ENCODE results near the gene MIEN1. TPM values are rescaled to one million over a fixed set of nuclear protein-coding genes. Genes with fewer than 3 reads are reported as not detected.
"Not testable (repeated sequence)": the region's sequence is repeated elsewhere in the genome, so short reads cannot be mapped to it uniquely, and the experiment has no call there.

The MIEN1 gene
- polyA plus RNA-seq, 3 donors from 2014 or later = 181 to 197 (median 181) TPM

DNA sequence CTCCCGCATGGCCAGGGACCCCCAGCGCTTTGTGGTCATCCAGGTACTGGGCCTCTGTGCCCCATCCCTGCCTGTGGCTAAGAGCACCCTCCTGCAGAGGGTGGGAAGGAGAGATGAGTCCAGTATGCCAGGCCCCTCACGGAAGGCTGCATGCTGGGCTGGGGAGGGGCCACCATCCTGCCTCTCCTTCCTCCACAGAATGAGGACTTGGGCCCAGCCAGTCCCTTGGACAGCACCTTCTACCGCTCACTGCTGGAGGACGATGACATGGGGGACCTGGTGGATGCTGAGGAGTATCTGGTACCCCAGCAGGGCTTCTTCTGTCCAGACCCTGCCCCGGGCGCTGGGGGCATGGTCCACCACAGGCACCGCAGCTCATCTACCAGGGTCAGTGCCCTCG lies 3.7 kb downstream of the MIEN1 start:
- Mint-ChIP-seq H3K4me3 (no peak overlapping the region), H3K9me3 (peaks cover 0 to 1% (median 0%) of the 10 kb centered on the region in 6 donors), H3K4me1 (peaks cover 20 to 25% of the 10 kb centered on the region in 2 donors), H3K27me3 (ENCODE audit: low read depth in 3 of 3) (peaks cover 2 to 4% (median 2%) of the 10 kb centered on the region in 3 donors), H3K27ac (peak overlapping the region in 5 of 6 donors; percentile 18 to 78 (median 64)), H3K36me3 (peaks cover 0 to 15% (median 3%) of the 10 kb centered on the region in 3 donors)
- DNase-seq = no peak

DNA sequence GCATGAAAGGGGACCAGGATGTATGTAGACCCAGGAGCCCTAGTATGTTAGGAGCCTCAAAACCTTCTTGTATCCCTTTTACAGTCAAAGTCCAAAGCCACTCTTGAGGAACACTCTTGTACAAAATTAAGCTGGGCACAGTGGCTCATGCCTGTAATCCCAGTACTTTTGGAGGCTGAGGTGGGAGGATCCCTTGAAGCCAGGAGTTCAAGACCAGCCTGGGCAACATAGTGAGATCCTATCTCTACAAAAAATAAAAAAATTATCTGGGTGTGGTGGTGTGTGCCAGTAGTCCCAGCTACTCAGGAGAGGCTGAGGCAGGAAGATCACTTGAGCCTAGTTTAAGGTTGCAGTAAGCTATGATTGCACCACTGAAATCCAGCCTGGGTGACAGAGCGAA lies 4.4 kb downstream of the MIEN1 start:
- peak overlapping the region; percentile 13 to 78 (median 51) for H3K27ac Mint-ChIP-seq
- DNase-seq; H3K27me3 Mint-ChIP-seq (ENCODE audit: low read depth in 3 of 3); H3K9me3 Mint-ChIP-seq; H3K4me3 Mint-ChIP-seq: not testable (repeated sequence)
- peaks cover 20 to 22% of the 10 kb centered on the region in 2 donors for H3K4me1 Mint-ChIP-seq
- peaks cover 0 to 15% (median 3%) of the 10 kb centered on the region in 3 donors for H3K36me3 Mint-ChIP-seq

DNA sequence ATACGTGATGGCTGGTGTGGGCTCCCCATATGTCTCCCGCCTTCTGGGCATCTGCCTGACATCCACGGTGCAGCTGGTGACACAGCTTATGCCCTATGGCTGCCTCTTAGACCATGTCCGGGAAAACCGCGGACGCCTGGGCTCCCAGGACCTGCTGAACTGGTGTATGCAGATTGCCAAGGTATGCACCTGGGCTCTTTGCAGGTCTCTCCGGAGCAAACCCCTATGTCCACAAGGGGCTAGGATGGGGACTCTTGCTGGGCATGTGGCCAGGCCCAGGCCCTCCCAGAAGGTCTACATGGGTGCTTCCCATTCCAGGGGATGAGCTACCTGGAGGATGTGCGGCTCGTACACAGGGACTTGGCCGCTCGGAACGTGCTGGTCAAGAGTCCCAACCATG lies 5.6 kb downstream of the MIEN1 start:
- Mint-ChIP-seq H3K9me3 (no peaks in the 10 kb centered on the region), H3K27ac (peak overlapping the region in 1 of 6 donors; percentile 17), H3K27me3 (ENCODE audit: low read depth in 3 of 3) (no peaks in the 10 kb centered on the region), H3K4me3 (no peak overlapping the region), H3K36me3 (peaks cover 0 to 15% (median 3%) of the 10 kb centered on the region in 3 donors), H3K4me1 (peaks cover 17 to 19% of the 10 kb centered on the region in 2 donors)
- no peak for DNase-seq

DNA sequence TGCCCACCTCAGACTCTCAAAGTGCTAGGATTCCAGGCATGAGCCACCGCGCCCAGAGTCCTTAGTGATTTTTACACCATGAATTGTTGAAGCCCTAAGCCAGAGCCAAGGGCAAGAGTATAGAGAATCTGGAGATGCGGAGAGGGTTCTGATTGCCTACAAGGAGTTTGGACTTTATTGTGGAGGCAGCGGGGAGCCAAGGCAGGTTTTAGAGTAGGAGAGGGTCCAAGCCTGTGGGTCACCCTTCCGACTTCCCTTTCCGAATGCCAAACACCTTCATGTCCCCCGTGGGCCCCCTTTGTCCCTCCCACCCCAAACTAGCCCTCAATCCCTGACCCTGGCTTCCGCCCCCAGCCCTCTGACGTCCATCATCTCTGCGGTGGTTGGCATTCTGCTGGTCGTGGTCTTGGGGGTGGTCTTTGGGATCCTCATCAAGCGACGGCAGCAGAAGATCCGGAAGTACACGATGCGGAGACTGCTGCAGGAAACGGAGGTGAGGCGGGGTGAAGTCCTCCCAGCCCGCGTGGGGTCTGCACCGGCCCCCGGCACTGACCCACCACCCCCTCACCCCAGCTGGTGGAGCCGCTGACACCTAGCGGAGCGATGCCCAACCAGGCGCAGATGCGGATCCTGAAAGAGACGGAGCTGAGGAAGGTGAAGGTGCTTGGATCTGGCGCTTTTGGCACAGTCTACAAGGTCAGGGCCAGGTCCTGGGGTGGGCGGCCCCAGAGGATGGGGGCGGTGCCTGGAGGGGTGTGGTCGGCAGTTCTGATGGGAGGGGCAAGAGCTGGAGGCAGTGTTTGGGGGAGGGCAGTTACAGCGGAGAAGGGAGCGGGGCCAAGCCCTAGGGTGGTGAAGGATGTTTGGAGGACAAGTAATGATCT lies 7.1 kb downstream of the MIEN1 start:
- H3K9me3 Mint-ChIP-seq = no peaks in the 10 kb centered on the region
- peak overlapping the region in 1 of 6 donors; percentile 68 for H3K27ac Mint-ChIP-seq
- H3K27me3 Mint-ChIP-seq (ENCODE audit: low read depth in 3 of 3) = no peaks in the 10 kb centered on the region
- H3K36me3 Mint-ChIP-seq = peaks cover 0 to 17% (median 5%) of the 10 kb centered on the region in 3 donors
- H3K4me3 Mint-ChIP-seq = no peak overlapping the region
- peaks cover 2 to 6% of the 10 kb centered on the region in 2 donors for H3K4me1 Mint-ChIP-seq
- DNase-seq = no peak

DNA sequence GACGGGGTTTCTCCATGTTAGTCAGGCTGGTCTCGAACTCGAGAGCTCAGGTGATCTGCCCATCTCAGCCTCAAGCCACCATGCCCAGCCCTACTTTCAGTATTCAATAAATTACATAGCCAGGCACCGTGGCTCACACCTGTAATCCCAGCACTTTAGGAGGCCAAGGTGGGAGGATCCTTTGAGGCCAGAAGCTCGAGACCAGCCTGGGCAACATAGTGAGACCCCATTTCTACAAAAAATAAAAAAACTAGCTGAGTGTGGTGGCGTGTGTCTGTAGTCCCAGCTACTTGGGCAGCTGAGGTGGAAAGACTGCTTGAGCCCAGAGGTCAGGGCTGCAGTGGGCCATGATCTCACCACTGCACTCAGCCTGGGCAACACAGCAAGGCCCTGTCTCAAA lies 8.2 kb downstream of the MIEN1 start:
- H3K9me3 Mint-ChIP-seq = no peaks in the 10 kb centered on the region
- no peaks in the 10 kb centered on the region for H3K27me3 Mint-ChIP-seq (ENCODE audit: low read depth in 3 of 3)
- peaks cover 0 to 26% (median 9%) of the 10 kb centered on the region in 3 donors for H3K36me3 Mint-ChIP-seq
- no peak for DNase-seq
- no peak overlapping the region for H3K27ac Mint-ChIP-seq
- H3K4me1 Mint-ChIP-seq = peaks cover 0 to 2% of the 10 kb centered on the region in 2 donors
- H3K4me3 Mint-ChIP-seq = no peak overlapping the region

DNA sequence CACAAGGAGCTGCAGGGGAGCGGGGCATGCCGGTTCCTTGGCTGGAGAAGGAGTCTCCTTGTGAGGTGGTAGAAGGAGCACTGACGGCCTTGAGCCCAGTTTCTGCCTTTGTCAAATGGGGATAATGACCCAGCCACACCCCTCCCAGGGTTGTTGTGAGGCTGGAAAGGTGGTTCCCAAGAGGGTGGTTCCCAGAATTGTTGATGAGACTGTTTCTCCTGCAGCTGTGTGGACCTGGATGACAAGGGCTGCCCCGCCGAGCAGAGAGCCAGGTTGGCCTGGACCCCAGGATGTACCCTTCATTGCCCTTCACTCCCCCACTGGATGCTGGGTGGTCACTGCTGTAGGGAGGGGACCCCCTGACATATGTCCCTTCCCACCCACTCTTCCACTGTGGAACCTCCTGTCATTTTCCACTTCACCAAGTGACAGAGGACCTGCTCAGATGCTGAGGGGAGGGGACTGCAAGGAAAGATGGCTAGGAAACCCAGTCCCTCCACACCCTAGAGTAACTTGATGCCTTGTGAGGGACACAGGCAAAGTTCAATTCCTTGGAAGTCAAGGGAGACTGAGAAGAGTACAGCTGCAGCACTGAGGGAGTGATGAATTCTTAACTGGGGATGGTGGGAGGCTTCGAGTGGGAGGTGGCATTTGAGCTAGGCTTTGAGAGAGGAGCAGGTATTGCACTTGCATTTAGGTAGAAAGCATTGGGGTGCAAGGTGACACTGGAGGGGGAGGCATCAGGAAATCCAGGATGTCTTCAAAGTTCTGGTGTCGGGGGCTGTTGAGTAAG lies 10.6 kb downstream of the MIEN1 start:
- H3K9me3 Mint-ChIP-seq = no peaks in the 10 kb centered on the region
- peaks cover 0 to 20% (median 9%) of the 10 kb centered on the region in 3 donors for H3K36me3 Mint-ChIP-seq
- no peaks in the 10 kb centered on the region for H3K4me1 Mint-ChIP-seq
- H3K27ac Mint-ChIP-seq = peak overlapping the region in 4 of 6 donors; percentile 2 to 69 (median 29)
- no peak overlapping the region for H3K4me3 Mint-ChIP-seq
- H3K27me3 Mint-ChIP-seq (ENCODE audit: low read depth in 3 of 3) = no peaks in the 10 kb centered on the region
- DNase-seq = no peak

DNA sequence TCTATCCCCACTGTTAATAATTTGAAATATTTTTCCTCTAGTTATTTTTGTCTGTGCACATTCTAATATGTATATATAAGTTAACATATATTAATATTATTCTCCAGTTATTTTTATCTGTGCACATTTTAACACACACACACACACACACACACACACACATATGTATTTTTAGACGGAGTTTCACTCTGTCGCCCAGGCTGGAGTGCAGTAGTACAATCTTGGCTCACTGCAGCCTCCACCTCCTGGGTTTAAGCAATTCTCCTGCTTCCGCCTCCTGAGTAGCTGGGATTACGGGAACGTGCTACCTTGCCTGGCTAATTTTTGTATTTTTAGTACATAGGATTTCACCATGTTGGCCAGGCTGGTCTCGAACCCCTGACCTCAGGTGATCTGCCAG lies 12.7 kb downstream of the MIEN1 start:
- no peak for DNase-seq
- peak overlapping the region in 1 of 6 donors; percentile 62 for H3K27ac Mint-ChIP-seq
- peaks cover 2 to 17% (median 9%) of the 10 kb centered on the region in 3 donors for H3K36me3 Mint-ChIP-seq
- no peaks in the 10 kb centered on the region for H3K9me3 Mint-ChIP-seq
- no peak overlapping the region for H3K4me3 Mint-ChIP-seq
- peaks cover 0 to 2% (median 0%) of the 10 kb centered on the region in 3 donors for H3K27me3 Mint-ChIP-seq (ENCODE audit: low read depth in 3 of 3)
- peaks cover 2 to 3% of the 10 kb centered on the region in 2 donors for H3K4me1 Mint-ChIP-seq

DNA sequence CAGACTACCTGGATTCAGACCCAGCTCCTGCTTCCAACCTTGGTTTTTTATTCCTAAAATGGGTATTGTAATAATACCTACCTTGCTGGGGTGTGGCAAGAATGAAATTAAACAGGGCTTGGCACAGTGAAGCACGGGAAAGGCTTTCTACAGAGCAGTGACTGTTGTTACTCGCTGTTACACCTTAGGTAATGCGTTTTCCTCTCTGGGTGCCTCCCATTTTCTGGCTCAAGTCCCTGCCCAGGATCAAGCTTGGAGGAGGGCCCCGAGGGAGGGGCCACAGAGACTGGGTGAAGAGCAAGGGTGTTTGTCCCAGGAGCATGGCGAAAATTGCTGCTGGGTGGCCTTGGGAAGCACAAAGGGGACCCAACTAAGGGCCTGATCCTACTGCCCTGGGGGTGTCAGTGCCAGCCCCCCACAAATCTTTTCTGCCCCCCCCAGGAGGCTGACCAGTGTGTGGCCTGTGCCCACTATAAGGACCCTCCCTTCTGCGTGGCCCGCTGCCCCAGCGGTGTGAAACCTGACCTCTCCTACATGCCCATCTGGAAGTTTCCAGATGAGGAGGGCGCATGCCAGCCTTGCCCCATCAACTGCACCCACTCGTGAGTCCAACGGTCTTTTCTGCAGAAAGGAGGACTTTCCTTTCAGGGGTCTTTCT lies 13.3 kb downstream of the MIEN1 start:
- Mint-ChIP-seq H3K27ac (peak overlapping the region in 2 of 6 donors; percentile 53 to 62), H3K9me3 (no peaks in the 10 kb centered on the region), H3K4me3 (no peak overlapping the region), H3K27me3 (ENCODE audit: low read depth in 3 of 3) (peaks cover 0 to 2% (median 0%) of the 10 kb centered on the region in 3 donors), H3K36me3 (peaks cover 7 to 23% (median 9%) of the 10 kb centered on the region in 3 donors), H3K4me1 (peaks cover 7 to 9% of the 10 kb centered on the region in 2 donors)
- no peak for DNase-seq

DNA sequence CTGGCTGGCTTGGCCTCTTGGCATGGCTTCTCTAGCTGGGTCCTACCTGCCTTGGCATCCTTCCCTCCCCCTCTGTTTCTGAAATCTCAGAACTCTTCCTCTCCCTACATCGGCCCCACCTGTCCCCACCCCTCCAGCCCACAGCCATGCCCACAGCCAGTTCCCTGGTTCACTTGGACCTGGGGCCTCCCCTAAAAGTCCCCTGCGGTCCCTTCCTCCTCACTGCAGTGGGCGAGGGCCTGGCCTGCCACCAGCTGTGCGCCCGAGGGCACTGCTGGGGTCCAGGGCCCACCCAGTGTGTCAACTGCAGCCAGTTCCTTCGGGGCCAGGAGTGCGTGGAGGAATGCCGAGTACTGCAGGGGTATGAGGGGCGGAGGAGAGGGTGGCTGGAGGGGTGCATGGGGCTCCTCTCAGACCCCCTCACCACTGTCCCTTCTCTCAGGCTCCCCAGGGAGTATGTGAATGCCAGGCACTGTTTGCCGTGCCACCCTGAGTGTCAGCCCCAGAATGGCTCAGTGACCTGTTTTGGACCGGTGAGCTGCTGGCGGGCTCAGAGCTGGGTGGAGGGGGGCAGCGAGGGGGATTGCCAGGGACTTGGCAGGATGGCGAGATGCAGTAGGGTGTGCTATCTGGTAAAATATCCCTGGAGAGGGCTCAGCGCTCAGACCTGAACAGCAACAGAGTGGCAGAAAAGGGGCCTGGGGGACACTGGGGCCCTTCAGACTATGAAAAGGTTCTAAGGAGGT lies 14.1 kb downstream of the MIEN1 start:
- Mint-ChIP-seq H3K27ac (no peak overlapping the region), H3K4me1 (peaks cover 15 to 17% of the 10 kb centered on the region in 2 donors), H3K36me3 (peaks cover 7 to 23% (median 9%) of the 10 kb centered on the region in 3 donors), H3K9me3 (no peaks in the 10 kb centered on the region), H3K4me3 (no peak overlapping the region), H3K27me3 (ENCODE audit: low read depth in 3 of 3) (peaks cover 0 to 2% (median 0%) of the 10 kb centered on the region in 3 donors)
- DNase-seq = no peak

DNA sequence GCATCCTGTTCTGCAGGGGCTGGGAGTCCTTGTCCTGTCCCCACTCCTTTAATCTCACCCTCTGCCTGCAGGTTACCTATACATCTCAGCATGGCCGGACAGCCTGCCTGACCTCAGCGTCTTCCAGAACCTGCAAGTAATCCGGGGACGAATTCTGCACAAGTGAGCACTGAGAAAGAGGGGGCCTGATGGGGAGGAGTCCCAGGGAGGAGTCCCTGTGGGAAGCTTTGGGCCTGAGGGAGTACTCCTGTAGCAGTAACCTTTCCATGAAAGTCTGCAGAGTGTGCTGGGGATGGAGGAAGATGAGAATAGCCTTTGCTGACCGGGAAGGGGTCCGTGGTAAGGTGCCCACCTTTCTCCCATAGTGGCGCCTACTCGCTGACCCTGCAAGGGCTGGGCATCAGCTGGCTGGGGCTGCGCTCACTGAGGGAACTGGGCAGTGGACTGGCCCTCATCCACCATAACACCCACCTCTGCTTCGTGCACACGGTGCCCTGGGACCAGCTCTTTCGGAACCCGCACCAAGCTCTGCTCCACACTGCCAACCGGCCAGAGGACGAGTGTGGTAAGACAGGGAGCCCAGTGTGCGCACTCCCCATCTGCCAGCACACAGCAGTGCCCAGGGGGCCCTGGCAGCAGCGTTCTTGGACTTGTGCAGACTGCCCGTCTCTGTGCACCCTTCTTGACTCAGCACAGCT lies 14.8 kb downstream of the MIEN1 start:
- no peaks in the 10 kb centered on the region for H3K9me3 Mint-ChIP-seq

DNA sequence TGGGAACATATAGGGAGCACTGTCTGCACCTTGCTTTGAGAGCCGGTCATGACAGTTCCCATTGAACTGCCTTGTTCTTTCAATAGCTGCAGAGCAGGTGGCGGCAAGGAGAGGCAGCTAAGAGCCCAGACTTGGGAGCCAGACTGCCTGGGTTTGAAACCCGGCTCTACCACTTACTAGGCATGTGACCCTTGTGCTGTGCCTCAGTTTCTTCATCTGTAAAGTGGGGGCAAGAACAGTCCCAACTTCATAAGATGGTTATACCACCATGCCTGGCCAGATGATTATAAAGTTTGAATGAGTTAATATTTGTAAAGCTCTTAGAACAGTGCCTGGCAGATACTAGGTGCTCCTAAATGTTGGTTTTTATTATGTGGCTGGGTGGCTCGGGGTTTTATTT lies 16.1 kb downstream of the MIEN1 start:
- no peak for DNase-seq
- Mint-ChIP-seq H3K4me1 (peaks cover 33 to 37% of the 10 kb centered on the region in 2 donors), H3K27ac (peak overlapping the region in 2 of 6 donors; percentile 26 to 40), H3K27me3 (ENCODE audit: low read depth in 3 of 3) (peaks cover 0 to 2% (median 0%) of the 10 kb centered on the region in 3 donors), H3K4me3 (no peak overlapping the region), H3K36me3 (peaks cover 7 to 23% (median 9%) of the 10 kb centered on the region in 3 donors), H3K9me3 (no peaks in the 10 kb centered on the region)

More for the DNA sequence above, 14.8 kb downstream of the MIEN1 start:
- Mint-ChIP-seq H3K27me3 (ENCODE audit: low read depth in 3 of 3) (peaks cover 0 to 2% (median 0%) of the 10 kb centered on the region in 3 donors), H3K4me3 (no peak overlapping the region), H3K36me3 (peaks cover 7 to 23% (median 9%) of the 10 kb centered on the region in 3 donors), H3K27ac (peak overlapping the region in 1 of 6 donors; percentile 40), H3K4me1 (peaks cover 20 to 24% of the 10 kb centered on the region in 2 donors)
- no peak for DNase-seq

DNA sequence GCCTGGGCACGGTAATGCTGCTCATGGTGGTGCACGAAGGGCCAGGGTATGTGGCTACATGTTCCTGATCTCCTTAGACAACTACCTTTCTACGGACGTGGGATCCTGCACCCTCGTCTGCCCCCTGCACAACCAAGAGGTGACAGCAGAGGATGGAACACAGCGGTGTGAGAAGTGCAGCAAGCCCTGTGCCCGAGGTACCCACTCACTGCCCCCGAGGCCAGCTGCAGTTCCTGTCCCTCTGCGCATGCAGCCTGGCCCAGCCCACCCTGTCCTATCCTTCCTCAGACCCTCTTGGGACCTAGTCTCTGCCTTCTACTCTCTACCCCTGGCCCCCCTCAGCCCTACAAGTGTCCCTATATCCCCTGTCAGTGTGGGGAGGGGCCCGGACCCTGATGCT lies 18.5 kb downstream of the MIEN1 start:
- H3K4me3 Mint-ChIP-seq = peak overlapping the region; percentile 22 to 86 (median 63)
- peaks cover 0 to 4% (median 0%) of the 10 kb centered on the region in 3 donors for H3K27me3 Mint-ChIP-seq (ENCODE audit: low read depth in 3 of 3)

More for the DNA sequence above, 18.5 kb downstream of the MIEN1 start:
- no peak for DNase-seq
- peak overlapping the region; percentile 82 to 99 (median 95) for H3K27ac Mint-ChIP-seq
- H3K36me3 Mint-ChIP-seq = peaks cover 0 to 8% (median 7%) of the 10 kb centered on the region in 3 donors
- H3K4me1 Mint-ChIP-seq = peaks cover 56 to 61% of the 10 kb centered on the region in 2 donors
- no peaks in the 10 kb centered on the region for H3K9me3 Mint-ChIP-seq

Data from immature natural killer cell (primary cell).